GM12878 (cell line): ENCODE results near the gene HHLA2. TPM values are rescaled to one million over a fixed set of nuclear protein-coding genes. Genes with fewer than 3 reads are reported as not detected.

Experiments used
- BHLHE40 ChIP-seq, 2 experiments: fragments of 450-650 bp in 1 of 2; IDR thresholded peaks; 2 replicates each; pipeline ENCODE4 v1.6.1; 2011 to 2017; ENCODE audit warnings: low read depth in 2 of 2, borderline replicate concordance in 1 of 2, improper control_type of control experiment in 1 of 2, low read length in 1 of 2, mild to moderate bottlenecking in 1 of 2
- BMI1 ChIP-seq: fragments of 450-650 bp; IDR thresholded peaks from 2 replicates; pipeline ENCODE4 v1.6.1; 2016; ENCODE audit warnings: mild to moderate bottlenecking, moderate library complexity, borderline replicate concordance
- CEBPB ChIP-seq, 2 experiments: fragments of 150-350 bp in 1 of 2; IDR thresholded peaks; 2 replicates each; pipeline ENCODE4 v1.6.1; 2012 to 2014; ENCODE audit warnings: low read depth in 2 of 2, low read length in 2 of 2, borderline replicate concordance in 1 of 2, inconsistent platforms in 1 of 2
- EZH2 ChIP-seq: IDR thresholded peaks from 2 replicates; pipeline ENCODE4 v1.6.1; 2012; ENCODE audit warnings: low read depth, mild to moderate bottlenecking, control low read depth, inconsistent platforms, low read length, borderline replicate concordance; ENCODE audit not compliant: control insufficient read depth
- FOXK2 ChIP-seq: fragments of 450-650 bp; IDR thresholded peaks from 2 replicates; pipeline ENCODE4 v1.6.1; 2017; ENCODE audit warnings: mild to moderate bottlenecking, moderate library complexity
- LARP7 ChIP-seq: fragments of 450-650 bp; IDR thresholded peaks from 2 replicates; pipeline ENCODE4 v1.6.1; 2017; ENCODE audit warnings: mild to moderate bottlenecking
- MTA2 ChIP-seq: fragments of 450-650 bp; IDR thresholded peaks from 2 replicates; pipeline ENCODE4 v1.6.1; 2016; ENCODE audit warnings: low read depth, mild to moderate bottlenecking, moderate library complexity
- MTA3 ChIP-seq: IDR thresholded peaks from 2 replicates; pipeline ENCODE4 v1.6.1; 2012; ENCODE audit warnings: low read length, inconsistent platforms, borderline replicate concordance
- NBN ChIP-seq: fragments of 450-650 bp; IDR thresholded peaks from 2 replicates; pipeline ENCODE4 v1.6.1; 2016
- NRF1 ChIP-seq: conservative IDR thresholded peaks from 2 replicates; pipeline ENCODE4 v1.6.1; 2011; ENCODE audit warnings: mild to moderate bottlenecking, low read depth, low read length, improper control_type of control experiment
- RAD51 ChIP-seq: fragments of 450-650 bp; IDR thresholded peaks from 2 replicates; pipeline ENCODE4 v1.6.1; 2016; ENCODE audit warnings: moderate library complexity, mild to moderate bottlenecking, inconsistent platforms
- RUNX3 ChIP-seq: IDR thresholded peaks from 2 replicates; pipeline ENCODE4 v1.6.1; 2012; ENCODE audit warnings: low read length, inconsistent platforms
- SMAD1 ChIP-seq: fragments of 450-650 bp; IDR thresholded peaks from 2 replicates; pipeline ENCODE4 v1.6.1; 2018; ENCODE audit warnings: mild to moderate bottlenecking, low read depth; ENCODE audit not compliant: partially characterized antibody
- SMARCA5 ChIP-seq: fragments of 450-650 bp; IDR thresholded peaks from 2 replicates; pipeline ENCODE4 v1.6.1; 2017; ENCODE audit warnings: mild to moderate bottlenecking
- SREBF1 ChIP-seq: IDR thresholded peaks from 2 replicates; pipeline ENCODE4 v1.6.1; 2012; ENCODE audit warnings: mild to moderate bottlenecking, low read length
- SRF ChIP-seq, 2 experiments: IDR thresholded peaks; 2 replicates each; pipeline ENCODE4 v1.6.1; 2011; ENCODE audit warnings: low read depth in 2 of 2, low read length in 2 of 2, mild to moderate bottlenecking in 1 of 2, moderate library complexity in 1 of 2
- SUPT20H ChIP-seq: IDR thresholded peaks from 2 replicates; pipeline ENCODE4 v1.6.1; 2011; ENCODE audit warnings: low read depth, mild to moderate bottlenecking, low read length, moderate library complexity, borderline replicate concordance; ENCODE audit not compliant: control insufficient read depth
- SUZ12 ChIP-seq: fragments of 200-600 bp; sonication (generic); IDR thresholded peaks from one replicate; pipeline ENCODE4 v1.6.1; 2018; ENCODE audit warnings: antibody characterized with exemption, mild to moderate bottlenecking; ENCODE audit not compliant: unreplicated experiment
- TAF1 ChIP-seq: IDR thresholded peaks from 2 replicates; pipeline ENCODE4 v1.6.1; 2011; ENCODE audit warnings: mild to moderate bottlenecking, low read depth, low read length, borderline replicate concordance
- YY1 ChIP-seq: IDR thresholded peaks from 2 replicates; pipeline ENCODE4 v1.6.1; 2011; ENCODE audit warnings: low read depth, mild to moderate bottlenecking, low read length
- polyA plus RNA-seq, 11 experiments: library from polyadenylated mRNA; depleted of rRNA in 4 of 11; unstranded in 6 of 11; stranded (reverse) in 5 of 11; fragments of >200 nt; fragmentation: Nextera tagmentation in 4 of 11; fragmentation: Illumina TruSeq in 1 of 11; extraction: Ambion mirVana in 4 of 11; extraction: Trizol in 1 of 11; gene quantifications; 1 replicate in 1 of 11; 2 replicates in 10 of 11; pipeline versions ENCODE4 v1.2.1 to v1.2.3, GENCODE V29; 2011 to 2016; ENCODE audit warnings: inconsistent platforms in 2 of 11, missing spikeins in 2 of 11, low read depth in 1 of 11
- total RNA-seq, 4 experiments: library from RNA; depleted of rRNA in 3 of 4; stranded (reverse); fragments of >200 nt in 3 of 4; fragmentation: Illumina TruSeq in 1 of 4; extraction: Trizol in 1 of 4; gene quantifications; 2 replicates each; pipeline versions ENCODE4 v1.2.1 to v1.2.3, GENCODE V29; 2013 to 2021
- TF ChIP-seq, protein P1 (sequence below): fragments of 450-650 bp; IDR thresholded peaks from 2 replicates; pipeline ENCODE4 v1.6.1; 2016; ENCODE audit warnings: mild to moderate bottlenecking, moderate library complexity, borderline replicate concordance
- TF ChIP-seq, protein P2 (sequence below): IDR thresholded peaks from 2 replicates; pipeline ENCODE4 v1.6.1; 2011; ENCODE audit warnings: low read depth, mild to moderate bottlenecking, low read length, moderate library complexity, borderline replicate concordance; ENCODE audit errors: extremely low read depth
- TF ChIP-seq, protein P3 (sequence below): IDR thresholded peaks from 2 replicates; pipeline ENCODE4 v1.6.1; 2012; ENCODE audit warnings: low read depth, low read length, improper control_type of control experiment
- TF ChIP-seq, protein P4 (sequence below): fragments of 450-650 bp; IDR thresholded peaks from 2 replicates; pipeline ENCODE4 v1.6.1; 2018; ENCODE audit warnings: borderline replicate concordance, mild to moderate bottlenecking; ENCODE audit not compliant: partially characterized antibody

Gene HHLA2
- total and polyA plus RNA-seq, 10 of the 15 experiments (the other 5 are each of a cell fraction or from before 2014, with no cell fraction given) = 0.11 to 1.3 (median 0.28) TPM; not detected in 1

DNA sequence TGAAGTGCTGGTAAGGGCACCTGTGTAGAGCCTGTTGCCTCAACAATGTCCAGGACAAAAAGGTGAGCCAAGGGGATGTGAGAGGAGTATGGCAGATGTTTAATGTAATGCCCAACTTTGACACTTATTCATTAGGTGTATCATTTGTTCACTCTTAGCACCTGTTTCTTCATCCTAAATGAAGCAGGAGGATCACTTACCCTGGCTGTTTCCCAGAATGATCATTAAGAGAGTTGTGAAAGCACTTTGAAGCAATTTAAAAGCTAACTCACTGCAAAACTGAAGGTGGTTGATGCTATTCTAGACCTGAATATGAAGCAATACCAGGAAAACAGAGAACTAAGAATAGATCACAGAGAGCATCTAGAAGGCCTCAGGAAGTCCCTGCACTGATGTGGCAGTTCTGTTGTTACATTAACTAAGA lies 3.4 kb upstream of the HHLA2 start (continued):
- TF ChIP-seq, protein P1, sequence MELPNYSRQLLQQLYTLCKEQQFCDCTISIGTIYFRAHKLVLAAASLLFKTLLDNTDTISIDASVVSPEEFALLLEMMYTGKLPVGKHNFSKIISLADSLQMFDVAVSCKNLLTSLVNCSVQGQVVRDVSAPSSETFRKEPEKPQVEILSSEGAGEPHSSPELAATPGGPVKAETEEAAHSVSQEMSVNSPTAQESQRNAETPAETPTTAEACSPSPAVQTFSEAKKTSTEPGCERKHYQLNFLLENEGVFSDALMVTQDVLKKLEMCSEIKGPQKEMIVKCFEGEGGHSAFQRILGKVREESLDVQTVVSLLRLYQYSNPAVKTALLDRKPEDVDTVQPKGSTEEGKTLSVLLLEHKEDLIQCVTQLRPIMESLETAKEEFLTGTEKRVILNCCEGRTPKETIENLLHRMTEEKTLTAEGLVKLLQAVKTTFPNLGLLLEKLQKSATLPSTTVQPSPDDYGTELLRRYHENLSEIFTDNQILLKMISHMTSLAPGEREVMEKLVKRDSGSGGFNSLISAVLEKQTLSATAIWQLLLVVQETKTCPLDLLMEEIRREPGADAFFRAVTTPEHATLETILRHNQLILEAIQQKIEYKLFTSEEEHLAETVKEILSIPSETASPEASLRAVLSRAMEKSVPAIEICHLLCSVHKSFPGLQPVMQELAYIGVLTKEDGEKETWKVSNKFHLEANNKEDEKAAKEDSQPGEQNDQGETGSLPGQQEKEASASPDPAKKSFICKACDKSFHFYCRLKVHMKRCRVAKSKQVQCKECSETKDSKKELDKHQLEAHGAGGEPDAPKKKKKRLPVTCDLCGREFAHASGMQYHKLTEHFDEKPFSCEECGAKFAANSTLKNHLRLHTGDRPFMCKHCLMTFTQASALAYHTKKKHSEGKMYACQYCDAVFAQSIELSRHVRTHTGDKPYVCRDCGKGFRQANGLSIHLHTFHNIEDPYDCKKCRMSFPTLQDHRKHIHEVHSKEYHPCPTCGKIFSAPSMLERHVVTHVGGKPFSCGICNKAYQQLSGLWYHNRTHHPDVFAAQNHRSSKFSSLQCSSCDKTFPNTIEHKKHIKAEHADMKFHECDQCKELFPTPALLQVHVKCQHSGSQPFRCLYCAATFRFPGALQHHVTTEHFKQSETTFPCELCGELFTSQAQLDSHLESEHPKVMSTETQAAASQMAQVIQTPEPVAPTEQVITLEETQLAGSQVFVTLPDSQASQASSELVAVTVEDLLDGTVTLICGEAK = no peak
- TF ChIP-seq CEBPB (IDR thresholded peaks at IDR 0.05; ENCODE audit: borderline replicate concordance in 1 of 2, low read depth in 2 of 2, low read length in 2 of 2) (peak; percentile 83 to 97), RUNX3 (peak; percentile 85), EZH2 (no peak), BHLHE40 (IDR thresholded peaks at IDR 0.05; ENCODE audit: borderline replicate concordance in 1 of 2, low read depth in 2 of 2, low read length in 1 of 2) (no peak), SUZ12 (no peak), SREBF1 (no peak), MTA2 (peak; percentile 88), SMAD1 (no peak), YY1 (no peak), SUPT20H (no peak), NBN (0 out of 2 replicates have a peak, but pooled peaks have one; percentile 17), RAD51 (no peak), MTA3 (no peak), SRF (IDR thresholded peaks at IDR 0.05; ENCODE audit: low read depth in 2 of 2, low read length in 2 of 2) (no peak), SMARCA5 (no peak), NRF1 (no peak), TAF1 (no peak), LARP7 (no peak), BMI1 (no peak), FOXK2 (no peak)
- TF ChIP-seq, protein P2, sequence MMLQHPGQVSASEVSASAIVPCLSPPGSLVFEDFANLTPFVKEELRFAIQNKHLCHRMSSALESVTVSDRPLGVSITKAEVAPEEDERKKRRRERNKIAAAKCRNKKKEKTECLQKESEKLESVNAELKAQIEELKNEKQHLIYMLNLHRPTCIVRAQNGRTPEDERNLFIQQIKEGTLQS = no peak
- TF ChIP-seq, protein P3, sequence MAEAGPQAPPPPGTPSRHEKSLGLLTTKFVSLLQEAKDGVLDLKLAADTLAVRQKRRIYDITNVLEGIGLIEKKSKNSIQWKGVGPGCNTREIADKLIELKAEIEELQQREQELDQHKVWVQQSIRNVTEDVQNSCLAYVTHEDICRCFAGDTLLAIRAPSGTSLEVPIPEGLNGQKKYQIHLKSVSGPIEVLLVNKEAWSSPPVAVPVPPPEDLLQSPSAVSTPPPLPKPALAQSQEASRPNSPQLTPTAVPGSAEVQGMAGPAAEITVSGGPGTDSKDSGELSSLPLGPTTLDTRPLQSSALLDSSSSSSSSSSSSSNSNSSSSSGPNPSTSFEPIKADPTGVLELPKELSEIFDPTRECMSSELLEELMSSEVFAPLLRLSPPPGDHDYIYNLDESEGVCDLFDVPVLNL = no peak
- TF ChIP-seq, protein P4, sequence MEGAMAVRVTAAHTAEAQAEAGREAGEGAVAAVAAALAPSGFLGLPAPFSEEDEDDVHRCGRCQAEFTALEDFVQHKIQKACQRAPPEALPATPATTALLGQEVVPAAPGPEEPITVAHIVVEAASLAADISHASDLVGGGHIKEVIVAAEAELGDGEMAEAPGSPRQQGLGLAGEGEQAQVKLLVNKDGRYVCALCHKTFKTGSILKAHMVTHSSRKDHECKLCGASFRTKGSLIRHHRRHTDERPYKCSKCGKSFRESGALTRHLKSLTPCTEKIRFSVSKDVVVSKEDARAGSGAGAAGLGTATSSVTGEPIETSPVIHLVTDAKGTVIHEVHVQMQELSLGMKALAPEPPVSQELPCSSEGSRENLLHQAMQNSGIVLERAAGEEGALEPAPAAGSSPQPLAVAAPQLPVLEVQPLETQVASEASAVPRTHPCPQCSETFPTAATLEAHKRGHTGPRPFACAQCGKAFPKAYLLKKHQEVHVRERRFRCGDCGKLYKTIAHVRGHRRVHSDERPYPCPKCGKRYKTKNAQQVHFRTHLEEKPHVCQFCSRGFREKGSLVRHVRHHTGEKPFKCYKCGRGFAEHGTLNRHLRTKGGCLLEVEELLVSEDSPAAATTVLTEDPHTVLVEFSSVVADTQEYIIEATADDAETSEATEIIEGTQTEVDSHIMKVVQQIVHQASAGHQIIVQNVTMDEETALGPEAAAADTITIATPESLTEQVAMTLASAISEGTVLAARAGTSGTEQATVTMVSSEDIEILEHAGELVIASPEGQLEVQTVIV = no peak
